IPS DF 6.9 (cell line): ENCODE results near the gene SKI.
"Not testable (repeated sequence)": the region's sequence is repeated elsewhere in the genome, so short reads cannot be mapped to it uniquely, and the experiment has no call there.

Source experiments
- DNase-seq: peaks from one replicate; pipeline ENCODE4 v3.0.0-alpha.2; 2013; ENCODE audit warnings: low read depth, low spot score
- H3K27ac ChIP-seq: one replicate; pipeline ENCODE4 v1.5.1; 2013; ENCODE audit warnings: low read length, control low read depth
- H3K27me3 ChIP-seq: 2 replicates; pipeline ENCODE4 v1.6.1; 2013; ENCODE audit warnings: mild to moderate bottlenecking, low read length; ENCODE audit not compliant: control insufficient read depth, insufficient read depth
- H3K36me3 ChIP-seq: 2 replicates; pipeline ENCODE4 v1.6.1; 2013; ENCODE audit warnings: low read length; ENCODE audit not compliant: control insufficient read depth, insufficient read depth
- H3K4me1 ChIP-seq: 2 replicates; pipeline ENCODE4 v1.6.1; 2013; ENCODE audit warnings: low read length; ENCODE audit not compliant: control insufficient read depth, insufficient read depth
- H3K4me3 ChIP-seq: 2 replicates; pipeline ENCODE4 v1.5.1; 2013; ENCODE audit warnings: mild to moderate bottlenecking, low read length
- H3K9me3 ChIP-seq: 2 replicates; pipeline ENCODE4 v1.6.1; 2013; ENCODE audit warnings: low read length, inconsistent platforms; ENCODE audit not compliant: control insufficient read depth, insufficient read depth
- WGBS: extraction: QIAGEN DNeasy Blood & Tissue Kit; methylation state at CpG from one replicate; pipeline ENCODE4 v1.1.7; 2013; ENCODE audit warnings: mixed read lengths, missing lambda C conversion rate; ENCODE audit not compliant: insufficient read length, insufficient coverage; 5-methylcytosine and 5-hydroxymethylcytosine counted together

SKI gene

GRCh38 chr1:2319291-2319690 is 91.2 kb downstream of the SKI start:
- Histone ChIP-seq H3K4me1 (peaks cover 6% of the 10 kb centered on the region), H3K27me3 (no peaks in the 10 kb centered on the region), H3K36me3 (no peaks in the 10 kb centered on the region; the same call in 1 of the 2 replicates), H3K27ac (no peak overlapping the region), H3K9me3 (no peaks in the 10 kb centered on the region), H3K4me3 (no peak overlapping the region)
- DNase-seq = no peak
- WGBS = no CpG with 5 or more reads among the region's 21 CpGs

GRCh38 chr1:2320006-2320405 is 91.9 kb downstream of the SKI start:
- no peaks in the 10 kb centered on the region for H3K27me3 ChIP-seq
- H3K4me1 ChIP-seq = peaks cover 6% of the 10 kb centered on the region
- no peaks in the 10 kb centered on the region for H3K9me3 ChIP-seq
- WGBS = no CpG with 5 or more reads among the region's 15 CpGs
- H3K36me3 ChIP-seq = no peaks in the 10 kb centered on the region; the same call in 1 of the 2 replicates
- no peak overlapping the region for H3K4me3 ChIP-seq
- no peak for DNase-seq
- H3K27ac ChIP-seq = no peak overlapping the region

GRCh38 chr1:2320760-2321667 is 92.9 kb downstream of the SKI start:
- no peaks in the 10 kb centered on the region; the same call in 1 of the 2 replicates for H3K36me3 ChIP-seq
- H3K27me3 ChIP-seq = no peaks in the 10 kb centered on the region
- no CpG with 5 or more reads among the region's 41 CpGs for WGBS
- H3K9me3 ChIP-seq = no peaks in the 10 kb centered on the region
- peaks cover 3% of the 10 kb centered on the region for H3K4me1 ChIP-seq
- no peak overlapping the region for H3K4me3 ChIP-seq
- DNase-seq = no peak
- no peak overlapping the region for H3K27ac ChIP-seq

DNA sequence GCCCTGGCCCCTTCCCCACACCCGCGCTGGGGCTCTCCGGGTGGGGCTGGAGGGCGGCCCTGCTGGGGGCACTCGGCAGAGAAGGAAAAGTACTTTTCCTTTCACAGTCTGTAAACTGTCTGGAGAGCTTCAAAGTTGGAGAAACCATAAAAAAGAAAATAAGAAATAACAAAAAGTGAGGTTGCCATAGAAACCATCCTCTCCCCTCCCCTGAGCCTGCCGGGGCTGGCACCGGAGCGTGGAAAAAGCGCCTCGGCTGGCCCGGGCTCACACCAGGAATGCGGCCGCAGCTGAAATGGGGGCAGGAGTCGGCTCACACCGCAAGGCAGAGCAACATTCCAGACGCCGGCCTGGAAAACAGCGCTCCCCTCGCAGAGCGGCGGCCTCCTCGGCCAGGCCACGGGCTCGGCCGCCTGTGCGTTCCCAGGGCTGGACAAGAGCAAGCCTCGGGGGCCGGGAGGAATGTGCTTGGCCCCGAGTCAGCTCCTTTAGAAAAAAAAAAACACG is 94.0 kb downstream of the SKI start:
- Histone ChIP-seq H3K9me3 (no peaks in the 10 kb centered on the region), H3K4me3 (no peak overlapping the region), H3K36me3 (no peaks in the 10 kb centered on the region; the same call in 1 of the 2 replicates), H3K27me3 (no peaks in the 10 kb centered on the region), H3K27ac (no peak overlapping the region), H3K4me1 (peaks cover 3% of the 10 kb centered on the region)
- DNase-seq = no peak
- no CpG with 5 or more reads among the region's 30 CpGs for WGBS

DNA sequence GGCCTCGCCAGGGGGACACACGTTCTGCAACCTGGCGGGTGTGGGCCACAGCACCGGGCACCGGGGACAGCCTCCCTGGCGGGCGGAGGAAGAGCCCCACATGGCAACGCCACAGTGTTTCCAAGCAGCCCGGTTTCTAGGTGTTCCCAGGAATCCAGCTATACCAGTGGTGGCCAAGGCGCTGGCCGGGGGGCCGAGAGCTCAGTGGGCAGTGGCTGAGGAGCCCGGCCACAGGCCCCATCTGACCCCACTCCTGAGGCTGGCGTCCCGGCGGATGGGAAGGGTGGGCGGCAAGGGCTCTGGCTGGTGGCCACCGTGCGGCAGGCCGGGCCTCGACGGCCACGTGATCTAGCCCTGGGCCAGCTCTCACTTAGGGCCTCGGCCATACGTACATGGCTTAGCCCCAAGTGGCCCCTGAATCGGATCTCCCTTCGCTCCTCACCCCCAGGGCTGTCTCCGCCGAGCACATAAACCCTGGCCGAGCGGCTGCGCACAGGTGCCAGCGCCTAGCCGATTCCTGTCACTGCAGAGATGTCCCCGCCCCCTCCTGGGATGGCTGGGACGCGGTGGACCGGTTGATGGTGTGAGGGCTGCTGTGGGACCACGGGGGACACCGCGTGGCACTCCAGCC is 94.6 kb downstream of the SKI start:
- H3K4me3 ChIP-seq = no peak overlapping the region
- no CpG with 5 or more reads among the region's 41 CpGs for whole genome bisulfite sequencing
- H3K27ac ChIP-seq = no peak overlapping the region

GRCh38 chr1:2323451-2323974 is 95.4 kb downstream of the SKI start:
- DNase-seq = no peak
- no peak overlapping the region for H3K27ac ChIP-seq
- H3K27me3 ChIP-seq = no peaks in the 10 kb centered on the region
- H3K4me3 ChIP-seq = no peak overlapping the region
- no CpG with 5 or more reads among the region's 16 CpGs for WGBS
- H3K4me1 ChIP-seq = no peaks in the 10 kb centered on the region
- no peaks in the 10 kb centered on the region for H3K9me3 ChIP-seq
- H3K36me3 ChIP-seq = no peaks in the 10 kb centered on the region; the same call in 1 of the 2 replicates

More for the DNA sequence above, 94.6 kb downstream of the SKI start:
- no peaks in the 10 kb centered on the region for H3K9me3 ChIP-seq
- no peaks in the 10 kb centered on the region; the same call in 1 of the 2 replicates for H3K36me3 ChIP-seq
- DNase-seq = no peak
- H3K4me1 ChIP-seq = no peaks in the 10 kb centered on the region; the same call in 1 of the 2 replicates
- no peaks in the 10 kb centered on the region for H3K27me3 ChIP-seq

- WGBS = no CpG with 5 or more reads among the region's 18 CpGs
- no peaks in the 10 kb centered on the region for H3K27me3 ChIP-seq
- H3K27ac ChIP-seq = no peak overlapping the region
- no peak for DNase-seq
- H3K4me3 ChIP-seq = no peak overlapping the region
- H3K36me3 ChIP-seq = no peaks in the 10 kb centered on the region; the same call in 1 of the 2 replicates
- H3K4me1 ChIP-seq = no peaks in the 10 kb centered on the region
- H3K9me3 ChIP-seq = no peaks in the 10 kb centered on the region
Measured at GRCh38 chr1:2324553-2325366, 96.6 kb downstream of the SKI start.

- Histone ChIP-seq H3K4me1 (no peaks in the 10 kb centered on the region), H3K27me3 (no peaks in the 10 kb centered on the region), H3K9me3 (no peaks in the 10 kb centered on the region), H3K36me3 (no peaks in the 10 kb centered on the region; the same call in 1 of the 2 replicates), H3K4me3 (no peak overlapping the region), H3K27ac (no peak overlapping the region)
- no CpG with 5 or more reads among the region's 21 CpGs for WGBS
- no peak for DNase-seq
Measured at GRCh38 chr1:2326524-2326923, 98.4 kb downstream of the SKI start.

- H3K4me1 ChIP-seq, H3K36me3 ChIP-seq, H3K27ac ChIP-seq, DNase-seq, H3K9me3 ChIP-seq, H3K4me3 ChIP-seq, H3K27me3 ChIP-seq: not testable (repeated sequence)
- no CpG with 5 or more reads among the region's 2 CpGs for WGBS
Measured at GRCh38 chr1:2327162-2327561, 99.0 kb downstream of the SKI start.

- Histone ChIP-seq H3K36me3 (no peaks in the 10 kb centered on the region; the same call in 1 of the 2 replicates), H3K4me3 (no peak overlapping the region), H3K4me1 (no peaks in the 10 kb centered on the region), H3K27ac (no peak overlapping the region), H3K27me3 (no peaks in the 10 kb centered on the region), H3K9me3 (no peaks in the 10 kb centered on the region)
- no CpG with 5 or more reads among the region's 22 CpGs for WGBS
- DNase-seq = no peak
Measured at GRCh38 chr1:2327841-2328240, 99.7 kb downstream of the SKI start.
